ENCODE measurements around the gene ANO6.

The ANO6 gene

DNA sequence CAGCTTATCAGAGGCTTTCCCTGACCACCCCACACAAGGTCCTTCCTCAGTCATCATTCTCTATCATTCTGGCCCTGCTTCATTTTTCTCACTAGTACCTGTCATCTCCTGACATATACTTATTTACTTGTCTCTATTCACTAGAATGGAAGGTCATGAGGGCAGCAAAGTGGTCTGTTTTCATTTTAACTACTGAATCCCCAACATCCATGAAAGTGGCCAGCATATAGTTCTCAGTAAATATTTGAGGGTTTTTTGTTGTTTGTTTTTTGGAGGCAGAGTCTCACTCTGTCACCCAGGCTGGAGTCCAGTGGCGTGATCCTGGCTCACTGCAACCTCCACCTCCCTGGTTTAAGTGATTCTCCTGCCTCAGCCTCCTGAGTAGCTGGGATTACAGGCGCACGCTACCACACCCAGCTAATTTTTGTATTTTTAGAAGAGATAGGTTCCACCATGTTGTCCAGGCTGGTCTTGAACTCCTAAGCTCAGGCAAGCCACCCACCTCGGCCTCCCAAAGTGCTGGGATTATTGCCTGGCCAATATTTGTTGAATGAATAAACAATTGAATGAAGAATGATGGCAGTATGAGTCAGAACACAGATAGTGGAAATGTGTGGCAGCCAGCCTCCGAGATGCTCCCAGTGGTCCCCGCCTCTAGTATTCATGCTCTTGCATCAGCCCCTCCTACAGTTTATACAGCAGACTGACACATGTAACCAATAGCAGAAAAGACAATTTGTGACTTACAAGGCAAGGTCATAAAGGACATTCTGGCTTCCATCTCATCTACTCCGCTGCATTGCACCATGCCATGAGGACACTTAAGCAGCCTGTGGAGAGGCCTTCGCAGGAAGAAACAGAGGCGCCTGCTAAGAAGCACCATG, 7.0 kb upstream of the ANO6 start:
- no peak for DNase-seq
- in situ Hi-C loops (cut with HindIII; ENCODE audit: low pct_ligation_motif_present, low pct_unique_long_range_greater_than_20kb, low sequenced_read_pairs) = no loop called here

DNA sequence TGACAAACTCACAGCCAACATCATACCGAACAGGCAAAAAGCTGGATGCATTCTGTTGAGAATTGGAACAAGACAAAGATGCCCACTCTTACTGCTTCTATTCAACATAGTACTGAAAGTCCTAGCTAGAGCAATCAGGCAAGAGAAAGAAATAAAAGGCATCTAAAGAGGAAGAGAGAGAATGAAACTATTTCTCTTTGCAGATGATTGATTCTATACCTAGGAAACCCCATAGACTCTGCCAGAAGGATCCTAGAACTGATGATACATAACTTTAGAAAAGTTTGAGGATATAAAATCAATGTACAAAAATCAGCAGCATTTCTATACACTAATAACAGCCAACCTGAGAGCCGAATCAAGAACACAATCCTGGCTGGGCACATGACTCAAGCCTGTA, 6.1 kb upstream of the ANO6 start:
- no peak for DNase-seq
- in situ Hi-C loops (cut with HindIII; ENCODE audit: low pct_ligation_motif_present, low pct_unique_long_range_greater_than_20kb, low sequenced_read_pairs) = no loop called here

DNA sequence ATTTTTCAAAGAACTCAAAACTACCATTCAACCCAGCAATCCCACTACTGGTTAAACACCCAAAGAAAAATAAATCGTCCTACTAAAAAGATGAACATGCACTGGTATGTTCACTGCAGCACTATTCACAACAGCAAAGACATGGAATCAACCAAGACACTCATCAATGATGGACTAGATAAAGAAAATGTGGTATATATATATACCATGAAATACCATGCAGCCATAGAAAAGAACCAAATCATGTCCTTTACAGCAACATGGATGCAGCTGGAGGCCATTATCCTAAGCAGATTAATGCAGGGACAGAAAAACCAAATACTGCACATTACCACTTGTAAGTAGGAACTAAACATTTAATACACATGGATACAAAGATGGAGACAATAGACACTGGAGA, 3.8 kb upstream of the ANO6 start:
- DNase-seq = no peak
- in situ Hi-C loops (cut with HindIII; ENCODE audit: low pct_ligation_motif_present, low pct_unique_long_range_greater_than_20kb, low sequenced_read_pairs) = no loop called here

DNA sequence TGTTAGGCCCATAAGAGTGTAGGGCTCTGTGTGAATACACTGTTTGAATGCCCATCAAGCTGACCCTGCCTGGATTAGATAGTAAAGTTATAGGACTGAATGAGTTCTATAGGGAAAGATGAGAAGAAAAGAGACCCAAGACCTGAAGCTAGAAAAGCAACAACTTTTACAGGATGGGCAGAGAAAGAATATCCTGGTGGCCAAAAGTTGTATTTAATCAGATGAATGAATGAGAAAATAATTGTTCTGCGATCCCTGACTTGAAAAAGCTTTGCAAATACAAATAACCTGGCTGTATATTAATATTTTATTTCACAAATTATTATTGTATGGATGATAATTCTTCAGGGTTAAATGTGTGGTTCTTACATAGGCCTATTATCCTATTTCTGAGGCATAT, 2.8 kb upstream of the ANO6 start:
- no peak for DNase-seq
- in situ Hi-C loops (cut with HindIII; ENCODE audit: low pct_ligation_motif_present, low pct_unique_long_range_greater_than_20kb, low sequenced_read_pairs) = no loop called here

DNA sequence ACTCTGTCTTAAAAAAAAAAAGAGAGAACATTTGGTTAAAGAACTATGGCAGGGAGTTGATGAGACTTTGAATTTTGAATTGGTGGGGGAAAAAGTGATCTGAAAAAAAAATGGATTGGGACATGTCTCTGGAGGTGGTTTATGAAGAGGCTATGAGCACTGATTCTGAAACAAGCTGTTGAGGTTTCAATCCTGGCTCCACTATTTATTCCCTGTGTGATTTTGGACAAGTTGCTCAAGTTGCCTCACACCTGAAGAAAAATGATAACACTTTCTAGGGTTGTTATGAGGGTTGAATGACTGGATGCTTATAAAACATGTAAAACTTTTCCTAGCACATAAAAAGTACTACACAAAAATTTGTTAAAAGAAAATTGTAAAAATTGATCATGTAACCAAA, 1.8 kb upstream of the ANO6 start:
- no peak for DNase-seq
- in situ Hi-C loops (cut with HindIII; ENCODE audit: low pct_ligation_motif_present, low pct_unique_long_range_greater_than_20kb, low sequenced_read_pairs) = no loop called here

DNA sequence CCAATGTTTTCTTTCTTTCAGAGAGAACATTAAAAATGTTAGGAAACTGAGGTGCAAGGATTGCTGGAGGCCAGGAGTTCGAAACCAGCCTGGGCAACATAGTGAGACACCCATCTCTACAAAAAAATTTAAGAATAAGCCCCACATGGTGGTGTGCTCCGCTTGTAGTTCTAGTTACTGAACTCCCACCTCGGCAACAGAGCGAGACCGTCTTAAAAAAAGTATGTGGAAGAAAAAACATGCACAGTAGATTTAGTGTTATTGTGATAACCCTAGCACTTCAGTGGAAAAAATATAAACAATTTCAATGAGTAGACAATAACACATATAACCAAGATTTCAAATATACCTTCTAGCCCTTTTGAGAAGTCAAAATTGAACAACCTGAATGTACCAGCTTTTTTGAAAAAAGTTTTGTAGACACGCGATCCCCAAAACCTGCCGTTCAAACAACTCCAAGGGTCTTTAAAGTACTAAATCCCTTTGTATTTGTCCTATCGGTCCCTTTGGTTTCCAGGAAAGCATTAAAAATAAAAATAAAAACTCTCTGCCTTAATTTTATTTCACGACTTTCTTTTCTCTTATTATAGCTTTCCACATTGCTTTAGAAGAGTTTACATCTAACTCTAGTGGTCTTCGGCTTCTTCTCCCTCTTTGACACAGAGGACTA, 1.0 kb upstream of the ANO6 start:
- in situ Hi-C loops (cut with HindIII; ENCODE audit: low pct_ligation_motif_present, low pct_unique_long_range_greater_than_20kb, low sequenced_read_pairs) = no loop called here
- DNase-seq = peak; percentile 64

DNA sequence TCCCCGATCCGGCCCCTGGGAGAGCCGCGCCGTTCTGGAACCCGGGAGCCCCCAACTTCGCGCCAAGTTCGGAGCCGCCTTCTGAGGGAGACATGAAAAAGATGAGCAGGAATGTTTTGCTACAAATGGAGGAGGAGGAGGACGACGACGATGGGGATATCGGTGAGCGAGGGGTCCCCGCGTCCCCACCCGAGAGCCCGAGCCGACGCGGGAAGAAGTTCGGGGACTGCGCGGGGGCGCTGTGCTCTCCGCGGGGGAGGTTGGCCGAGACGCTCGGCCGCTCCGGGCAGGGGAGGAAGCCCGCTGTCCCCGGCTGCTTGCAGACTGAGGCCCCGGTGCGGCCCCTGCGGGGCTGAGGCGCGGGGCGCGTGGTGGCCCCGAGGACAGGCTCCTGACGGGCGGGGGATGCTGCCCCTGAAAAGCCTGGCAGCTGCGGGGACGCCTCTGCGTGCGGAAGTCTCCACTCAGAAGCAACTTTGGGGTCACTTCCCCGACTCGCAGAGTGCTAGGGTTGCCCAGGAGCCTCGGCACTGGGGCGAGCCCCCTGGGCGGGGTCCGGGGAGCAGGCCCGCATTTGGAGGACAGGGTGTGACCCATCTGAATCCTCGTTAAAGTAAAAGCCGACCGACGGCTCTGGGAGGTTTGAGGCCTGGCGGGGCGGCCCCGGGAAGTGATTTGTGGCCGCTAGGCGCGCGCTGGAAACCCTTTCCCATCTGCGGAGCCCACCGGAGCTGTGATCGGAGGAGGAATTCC, 511 bp downstream of the ANO6 start:
- in situ Hi-C loops (cut with HindIII; ENCODE audit: low pct_ligation_motif_present, low pct_unique_long_range_greater_than_20kb, low sequenced_read_pairs) = no loop called here
- peak; percentile 66 for DNase-seq

DNA sequence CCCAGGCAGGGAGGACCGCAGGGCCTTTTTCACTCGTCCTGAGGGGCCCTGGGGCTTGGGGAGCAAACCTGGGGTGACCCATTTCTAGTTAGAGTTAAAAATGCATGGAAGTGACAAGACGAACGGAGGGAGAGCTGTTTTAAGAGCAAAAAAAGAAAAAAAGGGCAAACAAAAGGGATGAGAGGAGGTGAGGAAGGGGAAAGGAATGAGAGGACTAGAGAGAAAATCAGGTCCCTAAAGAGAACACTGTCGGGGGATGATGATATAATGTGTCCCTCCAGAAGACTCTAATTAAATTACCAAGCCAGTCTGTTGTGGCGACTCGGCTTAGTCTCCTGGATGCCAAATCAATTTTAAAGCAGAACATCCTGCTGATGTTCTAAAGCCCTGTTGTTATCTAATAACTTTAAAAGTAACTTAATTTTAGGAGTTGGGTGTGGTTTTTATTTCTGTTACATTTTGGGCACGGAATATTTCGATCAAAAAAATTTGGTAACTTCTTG, 1.1 kb downstream of the ANO6 start:
- no peak for DNase-seq
- in situ Hi-C loops (cut with HindIII; ENCODE audit: low pct_ligation_motif_present, low pct_unique_long_range_greater_than_20kb, low sequenced_read_pairs) = no loop called here

DNA sequence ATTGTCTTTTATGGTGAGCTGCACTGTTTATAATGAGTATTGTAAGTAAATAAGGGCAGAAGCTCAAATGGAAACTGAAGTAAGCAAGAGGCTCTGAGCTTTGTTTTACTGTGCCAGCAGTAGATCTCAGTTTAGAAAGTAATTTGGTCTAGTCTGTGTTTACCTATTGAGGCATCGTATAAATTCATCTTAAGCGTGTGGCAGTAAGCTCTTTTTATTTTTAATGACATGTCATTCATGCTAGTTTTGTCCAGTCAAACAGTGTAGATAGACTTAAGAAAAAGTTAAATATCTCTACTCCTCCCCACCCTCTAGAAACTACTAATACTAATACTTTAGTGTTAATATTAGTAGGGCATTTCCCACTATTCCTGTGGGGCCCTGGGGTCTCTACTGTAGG, 2.0 kb downstream of the ANO6 start:
- DNase-seq = no peak
- in situ Hi-C loops (cut with HindIII; ENCODE audit: low pct_ligation_motif_present, low pct_unique_long_range_greater_than_20kb, low sequenced_read_pairs) = no loop called here

DNA sequence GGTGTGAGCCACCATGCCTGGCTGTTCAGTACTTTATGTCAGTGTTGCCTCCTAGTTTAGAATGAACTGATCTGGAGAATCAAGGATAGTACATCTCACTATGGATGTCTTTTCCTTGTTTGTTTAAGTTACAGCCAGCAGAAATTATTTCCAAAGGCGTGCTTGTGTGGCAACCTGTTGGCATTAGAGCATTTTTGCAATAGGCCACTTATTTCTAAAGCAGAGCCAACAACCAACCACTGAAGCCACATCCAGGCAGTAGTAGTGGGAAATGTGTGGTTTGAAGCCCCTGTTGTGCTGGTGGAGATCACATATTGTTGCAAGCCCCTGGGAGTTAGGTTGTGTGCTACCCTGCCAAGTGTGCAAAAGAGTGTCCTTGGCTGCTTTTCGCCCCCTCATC, 3.7 kb downstream of the ANO6 start:
- no peak for DNase-seq
- in situ Hi-C loops (cut with HindIII; ENCODE audit: low pct_ligation_motif_present, low pct_unique_long_range_greater_than_20kb, low sequenced_read_pairs) = no loop called here

DNA sequence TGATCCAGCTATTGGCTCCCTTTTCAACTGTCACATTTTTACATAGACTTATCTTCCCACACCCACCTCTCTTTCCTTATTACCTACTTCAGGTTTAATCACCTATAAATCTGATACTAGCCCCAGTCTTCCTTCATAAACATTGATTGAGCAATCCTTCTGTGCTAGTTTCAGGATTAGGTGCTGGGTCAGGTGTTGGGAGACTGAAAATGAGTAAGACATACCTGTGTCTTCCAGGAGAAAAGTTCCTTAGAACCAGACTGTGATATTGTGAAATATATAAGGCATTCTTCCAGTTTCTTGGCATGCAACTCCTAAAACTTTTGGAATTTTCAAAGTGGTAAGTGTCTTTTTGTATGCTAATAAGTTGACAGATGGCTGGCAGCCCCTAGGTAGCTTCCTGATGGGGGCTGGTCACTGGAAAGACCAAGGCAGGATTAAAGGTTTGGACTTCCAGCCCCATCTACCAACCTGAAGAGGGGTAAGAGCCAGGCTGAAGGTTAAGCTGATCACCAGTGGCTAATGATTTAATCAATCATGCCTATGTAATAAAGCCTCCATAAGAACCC, 4.6 kb downstream of the ANO6 start:
- in situ Hi-C loops (cut with HindIII; ENCODE audit: low pct_ligation_motif_present, low pct_unique_long_range_greater_than_20kb, low sequenced_read_pairs) = no loop called here
- no peak for DNase-seq

DNA sequence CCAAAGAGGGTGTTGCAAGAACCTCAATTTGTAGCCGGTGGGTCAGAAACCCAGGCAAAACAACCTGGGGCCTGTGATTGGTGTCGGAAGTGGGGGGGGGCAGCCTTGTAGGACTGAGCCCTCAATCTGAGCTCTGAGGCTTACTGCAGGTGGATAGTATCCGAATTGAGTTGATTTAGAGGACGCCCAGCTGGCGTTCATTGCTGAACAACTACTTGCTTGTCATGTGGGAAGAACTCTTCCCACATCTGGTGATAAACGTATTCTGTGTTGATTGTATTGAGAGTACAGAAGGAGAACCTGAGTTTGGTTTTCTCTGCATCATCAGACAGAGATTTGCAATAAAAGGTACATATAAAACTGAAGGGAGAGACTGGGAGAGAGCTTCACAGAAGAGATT, 5.1 kb downstream of the ANO6 start:
- no peak for DNase-seq
- in situ Hi-C loops (cut with HindIII; ENCODE audit: low pct_ligation_motif_present, low pct_unique_long_range_greater_than_20kb, low sequenced_read_pairs) = no loop called here

DNA sequence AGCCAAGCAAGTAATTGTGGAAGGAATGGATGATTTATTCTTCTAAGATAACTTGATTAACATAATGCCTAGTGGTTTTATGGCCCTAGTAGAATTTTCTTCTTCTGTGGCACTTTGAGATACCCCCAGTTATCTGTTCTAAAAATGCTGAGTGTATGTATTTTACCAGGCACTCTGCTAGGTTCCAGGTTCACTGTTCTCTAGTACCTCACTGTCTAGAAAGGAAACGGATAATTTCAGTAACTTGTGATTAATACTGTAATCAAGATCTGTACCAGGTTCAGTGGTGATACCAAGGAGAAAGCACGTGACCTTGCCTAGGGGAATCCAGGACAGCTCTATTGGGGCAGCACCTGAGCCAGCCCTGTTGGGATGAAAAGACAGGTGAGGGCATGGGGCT, 8.0 kb downstream of the ANO6 start:
- in situ Hi-C loops (cut with HindIII; ENCODE audit: low pct_ligation_motif_present, low pct_unique_long_range_greater_than_20kb, low sequenced_read_pairs) = no loop called here
- DNase-seq = no peak

DNA sequence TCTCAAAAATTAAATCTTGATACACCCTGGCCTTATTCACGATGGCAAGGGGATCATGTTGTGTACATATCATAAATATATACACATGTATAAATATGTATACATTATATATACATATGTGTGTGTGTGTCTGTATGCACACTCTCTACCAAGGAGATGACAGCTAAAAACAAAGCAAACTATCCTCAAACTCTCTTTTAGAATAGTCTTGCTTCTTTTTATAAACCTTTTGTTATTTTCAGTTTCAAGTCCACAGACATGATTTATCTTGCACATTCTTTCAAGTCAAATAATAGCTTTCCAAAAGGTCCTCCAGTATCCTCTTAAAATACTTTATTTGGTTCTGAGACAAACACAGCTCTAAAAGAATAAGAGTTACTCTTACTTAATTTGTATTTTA, 8.4 kb downstream of the ANO6 start:
- in situ Hi-C loops (cut with HindIII; ENCODE audit: low pct_ligation_motif_present, low pct_unique_long_range_greater_than_20kb, low sequenced_read_pairs) = no loop called here
- DNase-seq = no peak

DNA sequence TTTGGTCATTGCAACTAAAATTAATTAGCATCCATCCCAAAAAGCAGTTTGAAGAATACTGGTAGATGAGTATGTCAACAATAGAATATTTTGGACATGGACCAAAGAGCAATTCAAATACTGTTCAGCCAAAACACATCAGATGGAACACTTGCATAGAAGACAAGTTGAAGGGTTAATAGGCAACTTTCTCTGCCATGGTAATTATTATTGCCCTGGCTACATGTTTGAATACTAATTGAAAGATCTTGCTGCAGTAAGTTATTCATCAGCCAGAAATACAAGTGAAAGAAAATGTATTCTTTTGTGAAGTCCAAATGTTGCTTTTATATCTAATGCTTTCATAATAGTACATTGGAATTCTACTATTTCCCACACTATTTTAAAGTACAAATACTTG, 10.1 kb downstream of the ANO6 start:
- DNase-seq = no peak
- in situ Hi-C loops (cut with HindIII; ENCODE audit: low pct_ligation_motif_present, low pct_unique_long_range_greater_than_20kb, low sequenced_read_pairs) = no loop called here

DNA sequence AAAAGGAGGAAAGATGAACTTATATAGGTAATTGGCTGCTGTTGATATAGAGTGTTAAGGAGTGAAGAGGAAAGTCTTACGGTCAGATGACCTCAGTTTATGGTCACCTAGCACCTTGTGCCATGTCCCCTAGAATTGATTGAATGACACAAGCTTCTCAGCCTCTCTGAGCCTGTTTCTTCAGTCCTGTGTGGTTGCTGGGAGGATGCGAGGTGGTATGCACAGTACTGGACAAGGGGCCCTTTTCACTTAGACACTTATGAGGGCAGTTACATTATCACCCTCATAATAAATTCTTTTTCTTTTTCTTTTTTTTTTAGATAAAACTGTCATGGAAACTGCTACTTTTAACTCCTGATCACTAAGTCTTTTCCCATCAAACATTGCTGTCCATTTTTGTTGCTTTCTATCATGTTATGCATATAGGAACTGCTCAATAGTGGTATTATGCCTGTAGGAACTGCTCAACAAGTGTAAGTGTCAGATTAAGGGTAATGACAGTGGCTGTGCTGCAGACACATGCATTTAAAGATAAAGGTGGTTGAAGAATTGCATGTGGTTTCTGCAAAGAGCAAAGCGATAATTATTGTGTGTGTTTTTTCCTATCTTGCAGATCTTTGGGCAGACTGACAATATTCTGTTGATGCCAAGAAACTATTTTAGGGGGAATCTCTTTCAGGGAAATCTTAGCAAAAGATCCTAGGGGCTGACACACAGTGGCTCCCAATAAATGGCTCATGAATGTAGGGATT, 11.6 kb downstream of the ANO6 start:
- in situ Hi-C loops (cut with HindIII; ENCODE audit: low pct_ligation_motif_present, low pct_unique_long_range_greater_than_20kb, low sequenced_read_pairs) = no loop called here
- DNase-seq = no peak

DNA sequence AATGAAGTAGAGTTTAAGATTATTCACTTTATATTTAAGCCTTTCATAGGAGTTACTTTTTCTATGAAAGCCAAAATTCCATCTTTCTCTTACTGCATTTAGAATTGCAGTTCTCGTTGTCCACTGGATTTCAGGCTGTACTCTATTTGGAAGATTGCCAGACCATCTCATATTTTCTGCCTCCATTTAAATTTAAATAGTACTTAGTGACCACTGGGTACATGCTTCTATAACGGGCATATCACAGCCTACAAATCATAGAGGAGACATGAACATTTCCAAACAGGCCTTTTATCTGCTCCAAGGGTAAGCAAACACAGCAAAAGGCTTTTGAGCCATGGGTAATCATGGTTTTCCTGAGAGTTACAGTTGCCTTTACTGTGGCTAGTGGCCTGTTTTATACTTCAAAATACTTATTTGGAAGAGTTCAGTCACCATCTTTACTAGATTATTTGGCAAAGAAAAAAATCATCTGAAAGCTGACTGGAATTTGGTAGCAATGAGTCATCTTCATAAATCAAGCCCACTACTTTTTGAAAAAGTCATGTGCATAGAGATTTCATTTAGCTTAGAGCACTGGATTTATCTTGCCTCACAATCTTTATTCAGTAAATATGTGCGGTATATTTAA, 15.7 kb downstream of the ANO6 start:
- peak; percentile 69 for DNase-seq
- in situ Hi-C loops (cut with HindIII; ENCODE audit: low pct_ligation_motif_present, low pct_unique_long_range_greater_than_20kb, low sequenced_read_pairs) = no loop called here

DNA sequence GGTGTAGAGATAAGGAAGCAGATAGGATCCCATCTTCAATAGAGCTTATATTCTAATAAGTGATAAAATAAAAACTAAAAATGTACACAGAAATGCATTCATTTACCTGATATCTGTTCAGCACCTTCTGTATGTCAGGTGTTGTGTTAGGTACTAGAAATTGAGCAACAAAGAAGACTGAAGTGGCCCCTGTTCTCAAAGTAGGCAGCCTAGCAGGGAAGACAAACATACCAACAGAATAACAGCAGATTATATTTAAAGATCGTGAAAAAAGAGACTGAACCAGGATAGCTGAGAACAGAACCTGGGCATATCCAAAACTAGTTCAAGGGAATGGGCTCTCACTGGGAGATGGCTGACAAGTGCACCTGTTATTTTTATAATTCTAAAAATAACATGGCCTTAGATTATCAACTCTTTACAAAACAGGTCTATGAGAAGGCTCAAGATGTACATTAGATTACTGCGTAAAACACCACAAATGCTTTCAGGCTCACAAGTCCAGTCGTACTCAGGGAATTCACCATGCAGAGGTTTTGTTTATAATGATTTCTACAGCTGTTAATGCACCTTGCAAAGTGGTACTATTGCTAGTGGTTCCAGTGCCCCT, 16.4 kb downstream of the ANO6 start:
- in situ Hi-C loops (cut with HindIII; ENCODE audit: low pct_ligation_motif_present, low pct_unique_long_range_greater_than_20kb, low sequenced_read_pairs) = no loop called here
- peak; percentile 28 for DNase-seq
